ENCODE measurements around the gene TRIM15.
A peak's percentile ranks its signal among the peaks of the same experiment; 100 is the strongest.
"Not testable (repeated sequence)": the region's sequence is repeated elsewhere in the genome, so short reads cannot be mapped to it uniquely, and the experiment has no call there.

Gene TRIM15

DNA sequence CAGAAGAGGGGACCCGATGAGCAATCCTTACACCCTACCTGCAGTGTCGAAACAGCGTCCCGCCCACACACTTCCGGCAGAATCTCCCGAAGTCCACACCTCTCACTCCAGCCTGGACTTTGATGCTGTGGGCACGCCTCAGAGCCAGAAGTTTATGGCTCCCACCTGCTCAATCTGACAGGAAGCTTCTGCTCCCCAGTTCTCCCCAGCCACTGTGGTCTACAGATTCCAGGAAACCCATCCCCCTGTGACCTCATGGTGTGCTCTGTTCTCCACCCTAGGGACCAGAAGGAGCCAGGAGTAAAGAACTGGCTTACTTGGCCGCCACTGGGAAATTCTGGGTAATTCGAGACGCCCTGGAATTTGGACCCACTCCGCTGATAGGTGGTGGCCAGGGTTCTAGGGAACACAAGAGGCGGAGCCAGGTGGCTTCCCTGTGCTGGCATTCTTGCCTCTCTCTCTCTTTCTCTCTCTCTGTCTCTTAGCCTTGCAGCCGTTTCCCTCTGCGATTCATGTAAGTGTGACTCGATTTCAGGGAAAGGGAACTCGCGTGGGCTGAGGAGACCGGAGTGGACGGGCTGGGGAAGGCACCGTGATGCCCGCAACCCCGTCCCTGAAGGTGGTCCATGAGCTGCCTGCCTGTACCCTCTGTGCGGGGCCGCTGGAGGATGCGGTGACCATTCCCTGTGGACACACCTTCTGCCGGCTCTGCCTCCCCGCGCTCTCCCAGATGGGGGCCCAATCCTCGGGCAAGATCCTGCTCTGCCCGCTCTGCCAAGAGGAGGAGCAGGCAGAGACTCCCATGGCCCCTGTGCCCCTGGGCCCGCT is at the start of gene TRIM15:
Gene TRIM15 (plus strand): TSS at position 457 of the 828 bp plus-strand sequence. CDS start 139 bp downstream, at position 596.
- no peak for DNase-seq (ENCODE audit: low read depth in 2 of 2)

DNA sequence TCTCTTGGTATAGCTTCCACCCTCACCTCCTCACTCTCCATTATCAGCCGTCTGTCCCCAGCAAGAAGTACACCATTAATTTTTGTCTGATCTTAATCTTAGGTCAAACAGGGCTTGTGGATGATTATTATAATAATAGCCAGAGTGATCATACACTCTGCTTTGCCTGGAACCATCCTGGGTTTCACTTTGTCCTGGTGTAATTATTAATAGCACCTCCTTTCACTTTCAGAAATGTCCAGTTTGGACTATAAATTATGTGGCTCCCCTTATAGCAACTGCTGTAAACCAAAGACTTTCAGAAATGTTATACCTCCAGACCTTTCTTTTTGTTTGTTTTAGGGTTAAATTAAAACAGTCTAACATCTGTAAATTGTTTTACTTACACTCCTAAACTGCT is 49.5 kb upstream of the TRIM15 start:
- DNase-seq (ENCODE audit: low read depth in 2 of 2): no peak

DNA sequence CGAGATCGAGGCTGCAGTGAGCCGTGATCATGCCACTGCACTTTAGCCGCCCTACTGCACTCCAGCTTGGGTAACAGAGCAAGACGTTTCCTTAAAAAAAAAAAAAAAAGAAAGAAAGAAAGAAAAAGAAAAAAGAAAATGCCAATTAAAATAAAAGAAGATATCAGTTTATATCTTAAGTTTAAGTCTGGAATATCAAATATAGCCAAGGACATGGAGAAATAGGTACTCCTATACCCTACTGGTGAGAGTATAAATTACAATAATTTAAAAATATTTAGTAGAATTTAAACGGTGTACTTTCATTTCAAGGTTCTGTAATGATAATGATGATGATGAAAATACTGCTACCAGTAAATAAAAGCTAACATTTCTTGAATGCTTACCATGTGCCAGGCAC is 46.6 kb upstream of the TRIM15 start:
- DNase-seq (ENCODE audit: low read depth in 2 of 2): no peak

GRCh38 chr6:30118691-30119090 is 44.7 kb upstream of the TRIM15 start:
- DNase-seq (ENCODE audit: low read depth in 2 of 2): not testable (repeated sequence)

GRCh38 chr6:30121446-30122366 is 41.6 kb upstream of the TRIM15 start:
- no peak for DNase-seq (ENCODE audit: low read depth in 2 of 2)

DNA sequence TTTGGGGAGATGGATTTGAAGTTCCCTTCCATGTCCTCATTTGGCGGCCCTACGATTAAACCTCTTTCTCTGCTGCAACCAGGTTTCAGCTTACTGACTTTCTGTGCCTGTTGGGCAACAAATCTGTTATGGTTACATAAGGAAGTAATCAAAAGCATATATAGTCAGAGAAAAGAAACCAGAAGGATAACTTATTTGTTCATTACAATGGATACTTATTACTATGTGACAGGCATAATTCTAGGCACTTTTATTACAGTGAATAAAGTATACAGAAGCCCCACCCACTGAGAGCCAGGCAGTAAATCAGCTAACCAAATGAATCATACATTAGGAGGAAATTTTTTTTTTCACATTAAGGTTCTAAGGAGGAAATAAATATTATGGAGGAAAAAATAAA is 40.8 kb upstream of the TRIM15 start:
- no peak for DNase-seq (ENCODE audit: low read depth in 2 of 2)

DNA sequence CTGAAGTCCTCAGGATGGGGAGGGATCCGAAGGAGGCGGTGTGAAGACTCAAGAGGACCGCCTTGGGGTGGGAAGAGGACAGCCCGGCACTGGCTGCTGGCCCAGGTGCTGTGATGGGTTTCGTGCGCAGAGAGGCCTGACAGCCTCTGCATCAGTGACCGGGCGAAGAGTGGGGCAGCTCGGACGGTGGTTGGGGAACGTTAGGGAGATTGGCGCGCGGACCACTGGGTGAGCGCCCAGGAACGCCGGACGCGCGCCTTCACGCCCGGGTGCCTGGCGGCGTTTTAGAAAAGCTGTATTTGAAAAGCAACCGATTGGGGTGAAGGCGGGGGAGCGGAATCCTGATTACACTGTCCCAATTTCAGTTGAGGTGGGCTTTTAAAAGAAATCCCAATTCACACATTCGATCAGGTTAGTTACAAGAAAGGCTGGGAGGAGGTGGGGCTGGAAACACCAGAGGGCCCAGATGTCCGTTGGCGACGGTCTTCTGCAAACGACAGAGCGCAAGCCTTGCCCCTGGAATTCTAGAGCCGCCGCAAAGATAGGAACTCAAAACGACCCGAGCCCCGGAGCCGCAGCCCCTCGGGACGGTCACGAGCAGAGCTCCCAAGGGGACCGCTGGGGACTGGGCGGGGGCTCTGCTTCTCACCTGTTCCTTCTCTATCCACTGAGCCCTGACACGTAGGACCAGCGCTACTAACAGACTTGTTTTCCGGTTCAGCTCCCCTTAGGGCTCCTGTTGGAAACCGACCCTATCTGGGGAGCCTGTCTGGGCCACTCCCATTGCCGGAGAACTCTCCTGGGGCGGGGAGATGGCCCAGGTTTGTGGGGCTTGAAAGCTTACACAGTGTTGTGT is 35.9 kb upstream of the TRIM15 start:
- DNase-seq (ENCODE audit: low read depth in 2 of 2): no peak

DNA sequence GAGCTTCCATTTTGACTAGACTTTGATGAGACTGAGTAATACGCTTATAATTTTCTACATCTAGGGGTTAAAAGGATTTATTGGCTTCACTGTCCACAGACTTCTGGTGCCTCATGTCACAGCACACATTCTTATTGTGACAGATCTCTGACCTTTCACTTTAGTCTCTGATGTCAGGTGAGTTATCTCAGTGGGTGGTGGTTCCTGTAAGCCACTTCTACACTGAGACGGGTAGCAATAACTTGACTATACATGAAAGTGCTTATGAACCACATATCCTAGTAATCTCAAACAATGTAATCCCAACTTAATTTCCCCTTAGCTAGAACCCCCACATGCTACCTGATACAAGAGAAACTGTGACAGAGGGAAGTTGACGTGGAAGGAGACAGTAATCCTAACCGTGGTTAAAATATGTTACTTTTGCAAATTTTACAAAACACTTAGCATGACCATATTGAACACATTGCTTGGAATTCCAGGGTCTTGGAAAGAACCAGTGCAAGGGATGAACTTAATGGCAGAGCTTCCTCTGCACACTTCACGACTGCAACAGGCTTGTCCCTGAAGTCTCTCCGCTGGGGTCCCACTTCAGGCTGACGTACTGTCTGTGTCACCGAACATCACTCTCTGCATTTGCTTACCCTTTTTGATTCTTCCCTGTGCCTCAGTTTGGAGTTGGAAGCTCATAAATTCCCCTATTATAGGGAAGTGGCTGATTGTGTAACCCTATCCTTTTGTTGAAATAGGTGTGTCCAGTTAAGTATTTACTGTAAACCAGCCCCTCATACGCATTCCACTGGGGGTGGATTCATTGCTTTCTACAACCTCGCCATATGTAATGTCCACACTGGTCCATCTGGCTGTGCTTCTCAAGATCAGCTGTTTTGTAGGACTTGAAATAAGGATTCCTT is 33.8 kb upstream of the TRIM15 start:
- DNase-seq (ENCODE audit: low read depth in 2 of 2): no peak

- DNase-seq (ENCODE audit: low read depth in 2 of 2): no peak
Measured at GRCh38 chr6:30130179-30130679, 33.1 kb upstream of the TRIM15 start.

DNA sequence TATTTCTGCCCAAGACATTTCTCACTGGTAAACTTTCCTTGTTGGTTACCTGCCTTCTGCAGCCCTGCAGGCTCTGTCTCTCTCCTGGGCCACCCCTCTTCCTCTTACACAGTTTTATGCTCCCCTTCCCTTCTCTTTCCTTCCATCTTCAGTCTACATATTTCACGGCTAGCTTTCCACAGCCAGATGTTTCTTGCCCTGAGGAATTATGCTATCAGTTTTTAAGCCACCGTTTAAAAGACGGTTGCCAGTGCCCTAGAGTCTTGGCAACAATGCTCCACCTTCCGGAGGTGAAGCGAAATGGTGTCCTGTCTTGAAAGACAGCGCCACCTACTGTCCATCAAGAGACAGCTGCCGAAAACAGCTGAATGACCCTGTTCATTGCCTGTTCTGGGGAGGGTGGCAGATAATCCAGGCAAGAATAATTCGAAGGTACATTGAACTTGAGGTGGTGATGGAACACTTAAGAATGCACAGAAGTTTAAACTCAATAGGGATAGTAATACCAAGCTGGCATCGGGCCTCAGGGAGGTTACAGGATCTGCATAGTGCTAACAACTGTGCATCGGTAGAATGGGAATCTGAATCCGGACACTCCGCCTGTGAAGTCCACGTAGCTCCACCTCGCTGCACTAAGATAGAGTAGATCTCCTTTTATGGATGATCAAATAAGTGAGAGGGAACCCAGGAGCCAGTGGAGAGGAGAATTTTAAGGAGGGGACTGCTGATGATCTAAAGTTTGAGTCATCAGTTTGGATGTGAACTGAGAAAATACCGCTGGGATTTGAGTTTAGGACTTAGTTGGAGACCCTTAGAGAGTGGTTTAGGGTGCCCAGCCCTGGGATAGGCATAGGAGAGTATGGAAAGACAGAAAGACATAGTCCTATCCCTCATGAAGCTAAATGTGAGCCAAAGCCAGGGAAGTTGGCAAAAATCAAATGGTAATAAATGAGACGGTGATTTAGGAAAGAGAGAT is 32.2 kb upstream of the TRIM15 start:
- DNase-seq (ENCODE audit: low read depth in 2 of 2): peak; percentile 31 to 46

DNA sequence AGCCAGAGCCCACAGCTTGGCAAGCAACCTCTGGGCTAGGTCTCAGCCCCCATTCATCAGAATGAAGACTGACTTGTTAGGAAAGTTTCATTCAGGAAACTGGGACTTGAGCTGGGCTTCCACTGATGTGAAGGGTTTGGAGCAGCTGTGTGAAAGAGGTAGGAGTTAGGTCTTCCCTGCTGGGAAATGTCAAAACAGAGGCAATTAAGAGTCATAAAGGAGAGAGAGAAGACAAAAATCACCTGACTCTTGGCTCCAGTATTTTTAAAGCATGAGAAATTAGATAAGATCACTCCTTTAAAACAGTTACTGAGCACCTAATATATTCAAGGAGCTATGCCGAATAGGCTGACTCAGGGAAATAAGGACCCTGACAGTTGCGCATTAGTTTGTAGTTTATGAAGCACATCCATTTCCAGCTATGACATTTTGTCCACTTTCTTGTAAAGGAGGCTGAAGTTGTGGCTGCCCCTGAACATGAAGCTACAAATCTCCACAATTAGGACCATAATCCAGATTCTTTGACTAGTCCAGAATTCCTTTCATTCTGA is 31.3 kb upstream of the TRIM15 start:
- DNase-seq (ENCODE audit: low read depth in 2 of 2): no peak

DNA sequence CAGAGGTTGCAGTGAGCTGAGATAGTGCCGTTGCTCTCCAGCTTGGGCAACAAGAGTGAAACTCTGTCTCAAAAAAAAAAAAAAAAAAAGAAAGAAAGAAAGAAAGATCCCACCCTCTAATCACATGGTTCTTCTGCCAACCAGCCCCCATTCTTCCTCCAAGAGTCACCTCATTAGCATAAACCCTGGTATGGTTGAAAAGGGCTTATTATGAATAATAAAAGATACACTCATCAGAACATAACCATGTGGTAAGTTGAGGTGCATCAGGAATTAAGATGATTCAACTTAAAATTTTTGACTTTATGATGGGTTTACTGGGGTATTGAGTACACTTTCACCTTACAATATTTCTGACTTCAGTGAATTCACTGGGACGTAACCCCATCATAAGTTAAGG is 28.2 kb upstream of the TRIM15 start:
- DNase-seq (ENCODE audit: low read depth in 2 of 2): no peak

DNA sequence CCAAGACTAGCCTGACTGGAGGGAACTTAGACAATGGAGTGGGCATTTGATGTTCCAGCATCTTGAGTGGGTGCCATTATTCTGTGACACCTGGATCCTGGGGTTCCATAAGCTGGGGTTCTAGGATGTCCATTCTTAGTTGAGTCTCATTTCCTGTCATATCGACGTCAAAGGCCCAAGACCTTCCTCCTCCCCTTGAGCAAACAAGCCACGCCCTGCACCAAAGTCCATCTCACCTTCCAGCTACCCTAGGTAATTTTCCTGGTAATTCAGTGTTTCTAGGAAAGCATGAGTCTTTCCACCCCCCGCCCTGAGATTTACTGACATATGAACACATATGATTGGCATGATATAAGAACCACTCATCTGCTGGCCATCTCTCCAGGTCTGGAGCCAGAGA is 27.6 kb upstream of the TRIM15 start, which contains the start of gene TRIM40:
Gene TRIM40 (plus strand): TSS at position 384 of the 400 bp plus-strand sequence. CDS start 897 bp downstream, outside the sequence.
- no peak for DNase-seq (ENCODE audit: low read depth in 2 of 2)

GRCh38 chr6:30136570-30137286 is 26.6 kb upstream of the TRIM15 start:
- DNase-seq (ENCODE audit: low read depth in 2 of 2): no peak

GRCh38 chr6:30140240-30140639 is 23.1 kb upstream of the TRIM15 start:
- not testable (repeated sequence) for DNase-seq (ENCODE audit: low read depth in 2 of 2)

DNA sequence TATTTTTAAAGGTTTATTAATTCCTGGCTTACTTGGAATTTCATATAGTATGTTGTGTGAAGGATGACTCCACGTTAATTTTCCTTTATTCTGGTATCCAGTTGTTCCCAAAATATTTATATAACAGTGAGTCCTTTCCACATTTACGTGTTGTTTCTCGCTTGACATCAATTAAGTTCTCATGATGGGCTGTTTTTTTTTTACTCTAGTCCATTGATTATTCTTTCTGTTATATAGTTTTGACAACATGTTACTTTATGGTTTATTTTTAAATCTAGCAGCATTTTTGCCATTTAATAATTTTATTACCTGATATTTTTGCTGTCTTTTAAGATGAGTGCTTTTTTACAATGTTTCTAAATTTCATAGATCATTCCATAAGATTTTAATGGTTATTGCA is 20.7 kb upstream of the TRIM15 start:
- no peak for DNase-seq (ENCODE audit: low read depth in 2 of 2)

DNA sequence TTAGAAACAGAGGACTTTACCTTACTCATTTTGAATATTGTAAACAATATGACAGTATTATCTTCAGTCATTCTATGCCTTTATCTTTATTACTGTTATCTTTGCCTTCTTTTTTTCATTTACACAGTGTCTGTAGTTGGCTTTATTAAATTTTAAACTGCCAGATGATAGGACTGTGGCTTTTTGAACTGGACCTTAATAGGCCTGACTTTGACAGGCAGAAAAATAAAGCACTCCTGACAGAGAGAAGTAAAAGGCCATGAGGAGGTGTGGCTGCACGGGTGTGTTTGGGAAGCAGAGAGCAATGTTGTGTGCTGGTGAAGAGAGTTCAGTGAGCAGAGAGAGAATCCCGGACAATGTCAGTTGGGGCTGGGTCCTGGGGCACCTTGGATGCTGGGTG is 19.6 kb upstream of the TRIM15 start:
- no peak for DNase-seq (ENCODE audit: low read depth in 2 of 2)

GRCh38 chr6:30144811-30145210 is 18.5 kb upstream of the TRIM15 start:
- DNase-seq (ENCODE audit: low read depth in 2 of 2): no peak

All from stimulated activated CD8-positive, alpha-beta memory T cell treated with anti-CD3 and anti-CD28 coated beads, Interleukin-2, amount 100 ng/mL, for 1 hour (primary cell).